Dermis microvascular lymphatic vessel endothelial cell (primary cell): ENCODE data around the gene ACTL8. TPM values are rescaled to one million over a fixed set of nuclear protein-coding genes. Genes with fewer than 3 reads are reported as not detected.

Source experiments
- DNase-seq, 2 donors: peaks; one replicate each; pipeline versions ENCODE4 v3.0.0 to v3.0.0-alpha.2; 2010; ENCODE audit warnings: low read depth in 2 of 2
- total RNA-seq: library from RNA; depleted of rRNA; stranded (reverse); fragments of >200 nt; gene quantifications from 2 replicates; pipeline ENCODE4 v1.2.1, GENCODE V29; 2014

The ACTL8 gene
- total RNA-seq, 1 donor from 2014 or later, result not detected

DNA sequence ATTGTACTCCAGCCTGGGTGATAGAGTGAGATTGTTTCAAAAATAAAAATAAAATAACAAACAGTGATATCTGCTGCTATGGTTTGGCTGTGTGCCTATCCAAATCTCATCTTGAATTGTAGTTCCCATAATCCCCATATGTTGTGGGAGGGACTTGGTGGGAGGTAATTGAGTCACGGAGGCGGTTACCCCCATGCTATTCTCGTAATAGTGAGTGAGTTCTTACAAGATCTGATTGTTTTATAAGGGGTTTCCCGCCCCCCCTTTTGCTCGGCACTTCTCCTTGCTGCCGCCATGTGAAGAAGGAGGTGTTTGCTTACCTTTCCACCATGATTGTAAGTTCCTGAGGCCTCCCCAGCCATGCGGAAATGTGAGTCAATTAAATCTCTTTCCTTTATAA lies 47.8 kb downstream of the ACTL8 start:
- DNase-seq, result no peak

DNA sequence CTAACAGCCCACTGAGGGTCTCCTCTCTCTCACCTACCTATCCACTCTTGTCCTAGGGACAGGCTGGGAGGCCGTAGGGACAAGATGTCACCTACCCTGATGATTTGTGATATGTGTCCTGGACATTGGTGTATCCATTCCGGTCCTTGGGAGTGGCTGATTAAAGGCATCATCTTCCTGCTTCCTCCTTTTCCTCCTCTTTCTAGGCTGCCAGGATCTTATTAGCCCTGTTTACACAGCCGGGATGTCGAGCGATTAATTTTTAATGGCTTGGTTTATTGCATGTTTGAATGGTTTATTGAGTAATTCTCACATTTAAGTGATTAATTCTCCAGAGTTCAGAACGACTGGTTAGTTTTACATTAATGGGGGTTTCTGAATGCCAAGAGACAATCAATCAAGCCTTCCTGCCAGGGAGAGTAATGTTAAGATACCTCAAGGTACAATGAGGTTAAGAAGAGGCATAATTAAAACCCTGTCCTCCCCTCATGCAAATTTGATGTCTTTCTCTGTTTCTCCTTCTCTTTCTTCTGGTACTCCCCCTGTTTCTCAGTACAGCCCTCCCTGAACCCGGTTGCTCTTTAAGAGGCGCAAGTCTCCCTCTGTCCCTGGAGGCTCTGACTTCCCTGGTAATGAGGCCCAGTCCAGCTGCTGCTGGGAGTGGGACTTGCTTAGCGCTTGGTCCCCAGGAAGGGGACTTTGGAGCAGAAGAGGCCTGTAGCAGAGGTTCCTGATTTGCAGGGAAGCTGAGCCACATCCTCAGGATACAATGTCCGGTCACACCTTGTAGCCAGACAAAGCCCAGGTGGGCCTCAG lies 50.9 kb downstream of the ACTL8 start:
- DNase-seq, result no peak

DNA sequence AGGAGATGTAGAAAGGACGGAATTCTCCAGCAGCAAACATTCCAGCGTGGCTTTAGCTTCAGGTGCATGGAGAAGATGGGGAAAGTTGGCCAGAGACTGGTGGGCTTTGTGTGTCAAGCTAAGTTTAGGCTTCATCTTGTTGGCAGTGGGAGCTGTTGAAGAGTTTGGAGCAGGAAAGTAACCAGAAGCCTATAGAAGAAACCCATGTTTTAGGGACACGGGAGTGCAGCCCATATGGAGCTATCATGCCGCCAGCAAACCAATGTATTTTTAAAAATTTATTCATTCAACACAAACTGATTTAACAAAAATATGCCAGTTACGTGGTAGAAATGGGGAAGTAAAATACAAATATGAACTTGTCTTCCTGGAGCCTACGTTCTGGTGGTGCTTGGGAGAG lies 53.7 kb downstream of the ACTL8 start:
- no peak for DNase-seq

DNA sequence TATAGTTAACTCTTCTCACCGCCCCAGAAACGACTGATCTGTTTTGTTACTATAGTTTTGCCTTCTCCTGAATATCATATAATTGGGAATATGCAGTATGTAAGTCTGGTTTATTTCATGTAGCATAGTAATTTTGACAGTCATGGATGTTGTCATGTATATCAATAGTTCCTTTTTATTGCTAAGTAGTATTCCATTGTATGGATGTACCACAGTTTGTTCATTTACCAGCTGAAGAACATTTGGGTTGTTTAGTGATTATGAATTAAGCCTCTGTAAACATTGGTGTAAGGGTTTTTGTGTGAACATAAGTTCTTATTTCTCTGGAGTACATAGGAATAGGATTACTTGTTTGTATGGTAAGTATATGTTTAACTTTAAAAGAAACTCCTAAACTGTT lies 55.5 kb downstream of the ACTL8 start:
- DNase-seq, result no peak

DNA sequence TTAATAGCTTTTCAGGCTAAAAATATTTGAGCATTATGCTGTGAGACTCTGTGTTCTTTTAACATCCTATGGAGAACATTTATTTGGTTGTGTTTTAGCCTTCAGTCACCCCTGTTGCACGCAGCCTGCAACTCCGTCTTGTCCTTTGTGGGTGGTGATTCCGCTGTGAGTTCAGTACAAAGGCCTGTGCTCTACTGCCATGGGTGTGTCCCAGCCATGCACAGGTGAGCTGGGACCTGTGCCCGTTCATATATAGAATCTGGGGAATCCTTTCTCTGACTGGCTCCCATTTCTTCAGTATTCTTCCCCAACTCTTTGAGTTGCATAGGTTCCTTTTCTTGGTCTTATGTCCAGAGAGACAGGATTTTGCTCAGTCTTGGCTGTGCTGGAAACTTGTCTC lies 61.4 kb downstream of the ACTL8 start:
- no peak for DNase-seq

DNA sequence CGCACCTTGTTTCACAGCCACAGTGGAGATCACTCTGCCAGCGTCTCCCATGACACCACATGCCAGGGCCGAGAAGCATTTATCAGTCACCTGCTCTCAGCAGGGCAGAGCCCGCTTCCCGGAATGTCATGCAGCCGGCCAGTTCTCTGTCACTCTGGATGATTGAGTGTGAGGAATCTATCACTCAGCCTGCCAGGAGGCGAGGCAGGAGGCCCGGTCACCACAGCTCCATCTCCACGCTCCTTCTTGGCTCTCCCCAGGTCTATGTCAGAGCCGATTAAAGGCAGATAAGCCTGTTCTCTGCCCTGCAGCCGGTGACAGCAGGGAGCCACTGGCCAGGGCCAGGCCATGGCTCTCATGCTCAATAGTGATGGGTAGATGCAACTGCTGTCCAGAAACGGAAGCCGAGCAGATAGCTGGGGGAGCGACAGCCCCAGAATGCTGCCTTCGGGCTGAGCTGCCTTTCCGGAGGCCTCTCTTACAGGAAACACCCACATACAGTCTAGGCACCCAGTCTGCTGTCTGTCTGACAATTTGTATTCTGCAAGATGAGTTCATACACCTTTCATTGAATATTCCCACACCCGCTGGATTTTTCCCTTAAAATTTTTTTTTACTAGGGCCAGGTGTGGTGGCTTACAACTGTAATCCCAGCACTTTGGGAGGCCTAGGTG lies 64.1 kb downstream of the ACTL8 start:
- DNase-seq, result no peak

DNA sequence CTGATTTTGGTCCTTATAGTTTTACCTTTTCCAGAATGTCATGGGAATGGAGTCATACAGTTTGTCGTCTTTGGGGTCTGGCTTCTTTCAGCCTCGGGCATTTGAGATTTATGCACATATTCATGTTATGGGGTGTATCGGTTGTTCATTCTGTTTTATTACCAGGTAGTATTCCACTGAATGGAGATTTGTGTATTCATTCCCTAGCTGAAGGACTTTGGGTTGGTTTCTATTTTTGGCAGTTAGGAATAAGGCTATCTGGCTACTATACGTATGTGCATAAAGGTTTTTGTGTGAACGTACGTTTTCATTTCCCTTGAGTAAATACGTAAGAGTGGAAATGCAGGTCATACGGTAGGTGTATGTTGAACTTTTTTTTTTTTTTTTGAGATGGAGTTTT lies 65.1 kb downstream of the ACTL8 start:
- no peak for DNase-seq

DNA sequence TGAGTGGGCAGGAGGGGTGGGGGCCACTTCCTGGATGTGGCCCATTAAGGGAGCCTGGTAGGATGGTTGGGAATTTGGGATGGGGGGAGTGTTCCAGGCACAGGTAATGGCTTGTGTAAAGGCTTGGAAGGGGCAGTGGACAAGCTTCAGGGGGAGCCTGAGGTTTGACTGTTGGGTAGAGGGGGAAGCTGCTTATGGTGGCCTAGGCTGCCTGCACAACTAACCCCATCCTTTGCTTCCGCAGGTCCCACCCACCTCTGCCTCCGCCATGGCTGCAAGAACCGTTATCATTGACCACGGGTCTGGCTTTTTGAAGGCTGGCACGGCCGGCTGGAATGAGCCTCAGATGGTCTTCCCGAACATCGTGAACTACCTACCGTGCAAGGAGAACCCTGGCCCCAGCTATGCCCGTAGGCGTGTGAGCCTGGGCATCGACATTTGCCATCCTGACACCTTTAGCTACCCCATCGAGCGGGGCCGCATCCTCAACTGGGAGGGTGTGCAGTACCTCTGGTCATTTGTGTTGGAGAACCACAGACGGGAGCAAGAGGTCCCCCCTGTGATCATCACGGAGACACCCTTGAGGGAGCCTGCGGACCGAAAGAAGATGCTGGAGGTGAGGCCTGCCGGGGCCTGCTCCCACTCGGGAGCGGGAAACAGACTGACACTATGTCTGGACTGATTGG lies 67.8 kb downstream of the ACTL8 start:
- DNase-seq, result no peak

DNA sequence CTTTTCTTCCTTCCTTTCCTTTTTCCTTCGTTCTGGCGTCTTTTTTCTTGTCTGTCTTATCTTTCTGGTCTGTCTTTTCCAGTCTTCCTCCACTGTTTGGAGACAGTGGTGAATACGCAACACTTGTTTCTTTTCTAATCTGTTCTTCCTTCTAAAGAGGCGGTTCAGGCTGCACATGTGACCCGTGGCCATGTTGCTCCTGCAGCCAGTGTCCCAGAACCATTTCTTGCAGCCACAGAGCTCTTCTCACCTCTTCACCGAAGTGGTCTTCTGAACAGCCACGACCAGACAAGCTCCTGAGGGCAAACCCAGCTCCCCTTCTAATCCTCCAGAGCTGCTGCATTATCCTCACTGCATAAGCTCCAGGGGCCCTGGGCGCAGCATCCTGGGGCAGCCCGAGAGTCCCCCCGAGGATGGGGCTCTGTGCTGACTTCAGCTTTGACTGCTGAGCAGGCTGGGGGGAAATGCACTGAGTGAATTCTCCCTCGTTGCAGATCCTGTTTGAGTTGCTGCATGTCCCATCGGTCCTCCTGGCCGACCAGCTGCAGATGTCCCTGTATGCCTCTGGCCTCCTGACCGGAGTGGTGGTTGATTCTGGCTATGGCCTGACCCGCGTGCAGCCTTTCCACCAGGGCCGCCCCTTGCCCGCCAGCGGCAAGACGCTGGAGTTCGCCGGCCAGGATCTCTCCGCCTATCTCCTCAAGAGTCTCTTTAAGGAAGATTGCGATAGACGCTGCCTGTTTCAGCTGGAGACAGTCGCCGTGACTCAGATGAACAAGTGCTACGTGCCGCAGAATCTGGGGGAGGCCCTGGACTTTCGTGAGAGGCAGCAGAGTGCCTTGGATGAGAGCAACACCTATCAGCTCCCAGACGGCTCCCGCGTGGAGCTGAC lies 70.4 kb downstream of the ACTL8 start:
- no peak for DNase-seq

DNA sequence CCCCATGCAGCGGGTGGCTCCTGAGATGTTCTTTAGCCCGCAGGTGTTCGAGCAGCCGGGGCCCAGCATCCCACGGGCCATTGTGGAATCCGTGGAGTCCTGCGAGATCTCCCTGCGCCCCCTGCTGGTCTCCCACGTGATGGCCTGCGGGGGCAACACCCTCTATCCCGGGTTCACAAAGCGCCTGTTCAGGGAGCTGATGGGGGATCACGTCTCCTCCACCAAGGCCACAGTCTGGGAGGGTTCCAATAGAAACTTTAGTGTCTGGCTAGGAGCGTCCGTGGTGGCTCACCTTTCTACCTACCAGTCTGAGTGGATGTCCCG lies 71.0 kb downstream of the ACTL8 start:
- no peak for DNase-seq

DNA sequence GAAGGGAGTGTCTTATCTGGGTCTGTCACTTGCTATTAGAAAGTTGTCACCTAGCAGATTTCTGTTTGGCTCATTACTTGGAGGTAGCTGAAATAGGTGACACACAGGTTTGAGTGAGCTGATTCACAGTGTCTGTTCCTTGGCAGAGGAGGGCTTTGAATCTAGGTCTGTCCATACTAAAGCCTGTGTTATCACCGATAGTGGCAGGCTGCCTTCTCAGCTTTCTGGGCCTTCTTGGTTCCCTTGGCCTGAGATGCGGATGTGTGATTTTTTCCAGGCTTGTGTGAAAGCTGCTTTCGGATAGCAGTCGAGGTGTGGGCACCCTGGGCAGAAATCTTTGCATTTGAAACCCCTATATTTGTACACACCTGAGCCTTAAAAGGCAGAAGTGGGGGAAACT lies 73.9 kb downstream of the ACTL8 start:
- no peak for DNase-seq

DNA sequence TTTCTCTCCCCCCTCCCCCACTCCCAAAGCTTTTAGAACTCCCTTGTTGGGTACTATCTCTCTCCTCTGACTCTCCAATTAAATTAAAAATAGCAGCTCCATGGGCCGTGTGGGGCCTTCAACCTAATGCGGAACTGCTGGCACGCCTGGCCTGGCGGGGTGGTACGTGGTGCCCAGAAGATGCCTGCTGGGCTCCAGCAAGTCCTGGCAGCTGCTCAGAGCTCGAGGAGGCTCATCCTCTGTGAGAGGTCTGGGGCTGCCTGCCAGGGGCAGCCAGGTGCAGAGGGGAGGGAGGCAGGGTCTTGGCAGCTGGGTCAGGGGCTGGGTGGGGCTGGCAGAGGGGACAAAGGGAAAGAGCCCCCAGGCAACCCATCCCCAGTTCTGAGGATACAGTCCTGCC lies 74.4 kb downstream of the ACTL8 start:
- DNase-seq, result no peak

DNA sequence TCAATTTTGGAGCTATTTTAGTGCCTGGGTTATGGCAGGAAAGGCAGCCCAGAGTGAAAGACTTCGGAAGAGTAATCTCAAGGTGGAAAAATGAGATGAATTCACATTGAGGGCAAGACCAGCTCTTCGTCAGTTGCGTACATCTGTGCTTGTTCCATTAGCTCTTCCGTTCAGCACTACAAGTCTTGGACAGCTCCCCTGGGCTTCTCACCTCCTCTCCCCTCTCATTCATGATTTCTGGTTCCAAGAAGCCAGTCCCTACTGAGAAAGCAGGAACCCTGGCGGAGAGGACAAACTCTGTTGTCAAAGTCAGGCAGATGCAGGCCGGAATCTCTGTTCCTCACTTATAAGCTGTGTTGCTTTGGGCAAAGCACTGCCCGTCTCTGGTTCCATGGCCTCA lies 76.5 kb downstream of the ACTL8 start:
- DNase-seq, result no peak

DNA sequence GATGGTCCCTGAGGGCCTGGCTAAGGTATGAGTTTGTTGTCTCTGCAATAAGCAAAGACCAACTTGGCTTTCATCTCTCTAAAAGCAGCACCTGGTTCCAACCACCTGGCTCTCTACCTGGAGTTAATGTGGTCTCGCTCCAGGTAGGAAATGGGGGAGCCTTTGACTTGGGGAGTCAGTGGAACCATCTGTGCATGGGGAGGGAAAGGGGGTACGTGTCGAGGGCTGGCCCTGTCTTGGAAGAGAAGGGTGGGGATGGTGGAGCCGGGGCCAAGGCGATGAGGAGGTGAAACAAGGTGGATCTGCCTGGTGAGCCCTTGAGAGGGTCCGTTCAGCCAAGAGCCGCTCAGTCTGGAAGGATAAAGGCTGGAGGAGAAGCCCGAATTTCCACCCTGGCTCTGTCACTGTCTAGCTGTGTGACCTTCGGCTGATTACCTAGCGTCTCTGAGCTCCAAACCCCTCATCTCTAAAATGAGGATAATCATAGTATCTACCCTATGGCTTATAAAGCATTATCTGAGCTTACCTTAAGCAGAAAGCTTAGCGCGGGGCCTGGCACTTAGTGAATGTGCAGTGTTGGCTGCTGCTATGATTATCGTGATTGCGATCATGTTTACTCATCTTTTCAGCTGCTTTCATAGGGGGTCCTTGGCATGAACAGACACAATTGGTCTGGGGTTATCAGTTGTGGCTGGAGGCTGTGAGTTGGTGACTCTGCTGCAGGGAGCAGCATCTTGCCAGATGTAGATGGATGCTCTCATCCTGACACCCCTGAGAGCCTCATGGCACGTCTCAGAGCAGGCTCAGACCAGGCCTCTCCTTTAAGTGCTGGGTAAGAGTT lies 78.7 kb downstream of the ACTL8 start:
- no peak for DNase-seq

DNA sequence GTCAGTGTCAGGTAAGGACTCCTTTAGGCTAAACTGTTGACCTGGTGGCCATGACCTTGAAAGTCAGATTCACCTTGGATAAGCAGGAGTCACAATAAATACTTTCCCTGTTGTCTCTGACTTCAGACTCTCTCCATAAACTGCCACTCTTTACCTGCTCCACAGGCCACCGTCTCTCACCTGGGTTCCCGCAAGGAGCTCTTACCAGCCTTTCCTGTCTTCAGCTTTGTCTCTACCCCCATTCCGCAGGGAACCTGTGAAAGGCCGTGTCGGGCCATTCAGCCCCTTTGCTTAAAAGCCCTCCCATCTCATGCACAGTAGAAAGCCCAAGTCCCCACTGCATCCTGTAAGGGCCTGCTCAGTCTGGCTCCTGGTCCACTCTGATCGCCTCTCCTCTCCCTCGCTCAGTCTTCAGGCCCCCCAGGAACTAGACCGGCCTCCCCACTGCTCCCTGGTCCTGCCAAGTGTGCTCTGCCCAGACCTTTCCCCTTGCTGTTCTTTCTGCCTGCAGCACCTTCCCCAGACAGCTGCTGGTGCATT lies 79.5 kb downstream of the ACTL8 start:
- DNase-seq, result no peak

DNA sequence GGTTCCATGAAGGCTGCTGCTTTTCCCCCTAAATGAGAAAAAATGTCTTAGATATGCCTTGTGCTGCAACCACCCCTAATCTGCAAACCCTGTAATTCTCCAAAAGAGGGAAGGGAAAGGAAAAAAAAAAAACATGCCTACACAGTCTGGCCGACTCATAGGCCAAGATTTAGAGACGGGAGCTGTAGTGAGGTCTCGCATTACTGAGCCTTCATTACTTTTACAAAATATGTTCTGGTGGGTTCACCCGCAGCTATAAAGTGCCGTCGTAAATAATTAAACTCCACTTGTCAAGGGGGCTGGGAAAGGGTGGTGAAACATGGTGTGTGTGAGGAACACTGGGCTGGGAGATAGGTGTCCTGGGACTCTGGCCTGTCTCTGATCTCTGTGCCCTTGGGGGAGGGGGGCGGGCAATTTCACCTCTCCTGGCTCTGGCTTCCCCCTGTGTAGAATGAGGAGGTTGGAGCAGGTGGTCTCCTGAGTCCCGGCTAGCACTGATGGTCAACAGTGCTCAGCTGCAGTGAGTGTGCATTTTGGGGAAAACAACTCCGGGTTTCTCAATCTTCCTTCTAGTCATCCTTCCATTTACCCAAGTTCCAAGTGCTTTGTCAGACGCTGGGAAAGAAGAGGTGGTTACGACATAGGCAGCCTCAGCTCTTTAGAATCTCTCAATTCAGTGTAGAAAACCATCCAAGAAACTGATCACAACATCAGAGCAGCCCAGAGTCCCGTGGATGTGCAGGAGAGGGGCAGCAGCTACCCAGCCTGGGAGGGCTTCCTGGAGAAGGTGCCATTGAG lies 82.3 kb downstream of the ACTL8 start:
- no peak for DNase-seq

DNA sequence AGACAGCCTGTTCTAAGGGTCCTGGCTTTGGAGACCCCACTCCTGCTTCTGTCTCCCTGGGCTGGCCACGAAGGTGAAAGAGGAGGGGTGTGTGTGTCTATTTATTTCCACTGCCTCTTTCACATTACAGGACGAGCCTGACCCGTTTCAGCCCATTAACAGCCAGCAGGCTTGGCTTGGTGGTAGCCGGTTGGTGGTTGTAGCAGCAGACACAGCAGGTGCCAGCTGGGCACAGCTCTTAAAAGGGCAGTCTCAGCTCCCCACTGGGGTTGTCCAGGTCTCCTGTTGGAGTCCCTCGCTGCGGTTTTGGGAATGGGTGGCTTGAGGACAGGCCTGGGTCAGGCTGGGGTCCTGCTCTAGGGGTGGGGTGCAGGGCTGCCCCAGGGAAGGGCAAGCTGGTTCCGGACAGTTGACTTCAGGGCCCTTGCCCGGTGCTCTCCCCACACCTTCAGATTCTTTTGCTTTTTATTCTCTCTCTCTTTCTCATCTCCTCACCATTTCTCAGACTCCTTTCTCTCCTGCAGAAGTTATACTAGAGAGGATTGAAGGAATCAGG lies 84.6 kb downstream of the ACTL8 start:
- DNase-seq, result no peak

DNA sequence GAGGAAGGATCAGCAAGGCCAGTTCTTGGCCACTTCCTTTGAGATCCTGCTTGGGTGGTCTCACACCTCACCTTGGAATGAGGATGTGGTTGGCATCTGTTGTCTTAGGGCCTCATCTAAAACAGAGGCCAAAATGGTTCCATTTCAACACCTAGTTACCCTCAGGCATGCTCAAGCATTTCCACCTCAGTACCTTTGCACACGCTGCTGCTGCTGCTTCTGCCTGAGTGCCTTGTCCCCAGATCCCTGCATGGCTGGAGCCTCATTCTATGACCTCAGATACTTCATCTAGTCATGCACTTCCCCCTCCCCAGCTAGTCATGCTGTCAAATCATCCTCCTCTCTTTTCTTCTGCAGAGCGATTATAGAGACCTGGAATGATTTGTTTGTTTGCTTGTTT lies 86.8 kb downstream of the ACTL8 start:
- no peak for DNase-seq

DNA sequence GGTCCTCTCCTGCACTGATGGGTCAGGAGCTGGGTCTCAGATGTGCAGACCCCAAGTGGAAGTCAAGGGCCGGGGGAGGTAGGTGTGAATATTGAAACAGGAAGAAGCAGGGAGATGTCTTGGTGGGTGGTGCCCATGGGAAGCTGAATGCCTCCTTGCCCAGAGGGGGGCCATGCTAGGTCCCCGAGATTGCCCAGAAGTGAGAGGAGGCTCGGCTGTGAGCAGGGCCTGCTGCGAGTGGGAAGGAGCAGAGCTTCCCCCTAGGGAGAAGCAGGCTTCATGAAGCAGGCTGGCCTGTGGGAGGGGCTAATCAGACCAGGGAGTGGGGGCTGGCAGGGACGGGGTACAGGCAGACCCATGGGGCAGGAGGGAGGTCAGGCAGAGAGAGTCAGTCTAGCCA lies 87.6 kb downstream of the ACTL8 start:
- no peak for DNase-seq
